Suppressor macrophage (primary cell): ENCODE results near the gene GALNT5.

Source experiments
- DNase-seq, 4 experiments: peaks; one replicate each; pipeline ENCODE4 v3.0.0-alpha.2; 2020 to 2022

Gene GALNT5

GRCh38 chr2:157292853-157293252 lies 35.3 kb downstream of the GALNT5 start:
- DNase-seq, result no peak

DNA sequence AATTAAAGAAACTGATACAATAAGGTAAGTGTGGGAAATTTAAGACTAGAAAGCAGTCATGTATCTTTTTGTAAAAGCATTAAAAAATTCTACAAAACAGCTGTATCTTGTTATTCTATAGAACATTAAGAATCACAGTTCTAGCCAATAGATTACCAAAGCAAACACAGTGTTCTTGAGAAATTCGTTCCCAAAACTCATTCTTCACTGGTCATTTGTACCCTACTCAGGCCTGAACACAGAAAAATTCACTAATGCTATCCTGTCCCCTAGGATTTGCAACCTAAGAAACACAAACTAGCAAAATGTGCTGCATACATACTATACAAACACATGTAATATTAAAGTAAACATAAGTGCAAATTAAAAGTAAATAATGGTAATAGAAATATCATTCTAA lies 39.0 kb downstream of the GALNT5 start:
- no peak for DNase-seq

DNA sequence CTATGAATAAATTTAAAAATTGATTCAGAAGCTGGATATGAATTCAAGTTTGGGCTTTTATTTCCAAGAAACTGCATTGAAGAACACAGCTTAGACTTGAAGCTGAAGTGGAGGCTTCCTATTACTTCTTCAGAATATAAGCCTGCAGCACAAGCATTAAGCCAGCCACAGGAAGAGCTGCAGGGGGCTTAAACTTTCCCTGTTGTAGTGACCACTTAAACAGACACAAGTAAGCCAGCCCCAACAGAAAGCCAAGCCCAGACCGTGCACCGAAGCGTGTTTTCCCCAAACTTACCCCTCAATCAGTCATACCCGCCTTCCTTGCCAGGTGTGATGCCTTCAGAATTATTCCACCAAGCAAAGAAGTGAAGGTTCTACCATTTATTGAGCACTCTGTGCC lies 39.5 kb downstream of the GALNT5 start:
- DNase-seq, result no peak

GRCh38 chr2:157301307-157301706 lies 43.8 kb downstream of the GALNT5 start:
- DNase-seq, result no peak

DNA sequence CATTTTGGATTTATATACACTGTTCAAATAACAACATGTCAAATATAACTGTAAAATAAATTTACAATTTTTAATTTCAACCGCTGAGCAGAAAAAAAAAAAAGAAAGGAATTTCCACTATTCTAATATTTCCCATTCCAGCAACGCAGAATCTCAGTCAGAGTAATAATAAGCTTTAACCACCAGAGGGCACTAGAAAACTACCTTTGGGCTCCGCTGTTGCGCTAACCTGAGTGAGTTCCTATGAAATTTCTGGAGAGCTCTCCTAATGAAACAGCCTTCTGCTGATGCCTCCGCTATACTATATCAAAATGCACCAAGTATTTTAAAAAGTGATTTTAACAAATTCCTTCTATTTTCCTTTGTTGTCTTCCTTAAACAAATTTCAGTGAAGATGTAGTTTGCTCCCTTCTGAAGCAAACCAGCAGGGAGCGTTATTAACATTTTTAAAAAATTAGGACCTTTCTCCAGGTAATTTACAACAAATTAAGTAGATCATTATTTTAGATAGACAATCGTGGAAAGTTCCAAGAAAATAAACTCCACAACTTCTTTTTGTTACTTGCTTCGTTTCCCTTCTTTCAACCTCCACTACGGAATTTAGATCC lies 45.1 kb downstream of the GALNT5 start:
- DNase-seq, result peak; percentile 62 to 87 (median 76)

DNA sequence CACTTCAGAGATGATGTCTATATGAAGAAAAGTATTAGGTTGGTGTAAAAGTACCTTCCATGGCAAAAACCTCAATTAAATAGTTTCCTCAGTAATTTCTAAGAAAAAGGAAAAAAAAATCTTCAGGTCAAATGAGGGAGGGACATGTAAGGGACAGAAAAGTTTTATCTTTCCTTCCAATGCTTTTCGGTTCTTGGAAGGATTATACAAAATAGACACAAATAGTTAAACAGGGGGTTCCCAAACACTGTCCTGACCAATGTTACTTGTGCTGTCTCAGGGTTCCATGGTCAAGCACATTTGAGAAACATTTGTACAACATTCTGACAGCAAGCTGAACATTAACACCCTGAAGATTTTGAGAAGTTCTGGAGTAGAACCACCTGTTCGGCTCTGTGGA lies 46.1 kb downstream of the GALNT5 start:
- DNase-seq, result no peak

GRCh38 chr2:157304811-157305722 lies 47.6 kb downstream of the GALNT5 start:
- DNase-seq, result no peak

- no peak for DNase-seq
Measured at GRCh38 chr2:157305723-157306110, 48.2 kb downstream of the GALNT5 start.

DNA sequence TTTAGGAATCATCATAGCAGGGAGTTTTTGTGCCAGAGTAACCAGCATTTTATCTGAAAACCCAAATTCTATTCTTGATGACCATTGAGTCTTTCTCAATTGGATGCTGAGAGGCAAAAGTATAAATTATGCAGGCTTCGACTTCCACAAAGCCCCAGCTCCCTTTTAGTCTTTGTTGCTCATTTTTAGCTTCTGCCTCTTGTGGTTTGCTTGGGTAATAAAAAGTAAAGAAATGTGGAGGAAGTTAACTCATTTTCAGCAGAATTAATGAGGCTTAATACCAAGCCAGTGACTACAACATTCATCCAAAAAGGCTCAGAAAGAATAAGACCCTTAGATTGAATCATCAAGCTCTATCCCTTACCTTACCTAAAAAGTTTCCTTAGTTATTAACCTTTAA lies 49.5 kb downstream of the GALNT5 start:
- DNase-seq, result peak in 3 of 4 experiments; percentile 8 to 37 (median 27)

GRCh38 chr2:157309878-157310277 lies 52.4 kb downstream of the GALNT5 start:
- no peak for DNase-seq

GRCh38 chr2:157311706-157312105 lies 54.2 kb downstream of the GALNT5 start:
- DNase-seq, result no peak

DNA sequence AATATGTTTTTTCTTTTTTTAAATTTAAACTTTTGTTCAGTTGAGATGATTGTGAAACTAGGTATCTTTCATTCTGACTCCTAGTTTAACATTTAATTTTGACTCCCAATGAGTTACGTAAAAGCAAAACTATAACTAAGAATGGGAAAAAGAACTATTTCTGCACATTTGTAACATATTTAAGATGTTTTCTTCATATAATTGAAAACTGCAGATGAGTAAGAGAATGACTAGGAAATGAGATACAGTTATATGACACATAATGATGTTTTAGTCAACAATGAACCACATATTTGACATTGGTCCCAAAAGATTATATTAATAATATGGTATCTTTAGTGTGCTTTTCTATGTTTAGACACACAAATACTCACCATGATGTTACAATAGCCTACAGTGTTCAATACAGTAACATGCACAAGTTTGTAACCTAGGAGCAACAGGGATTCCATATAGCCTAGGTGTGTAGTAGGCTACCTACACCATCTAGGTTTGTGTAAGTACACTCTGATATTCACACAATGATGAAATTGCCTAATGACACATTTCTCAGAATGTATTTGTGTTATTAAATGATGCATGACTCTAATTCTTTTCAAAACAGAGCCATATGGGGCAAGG lies 55.5 kb downstream of the GALNT5 start:
- no peak for DNase-seq

GRCh38 chr2:157315901-157316300 lies 58.4 kb downstream of the GALNT5 start:
- DNase-seq, result no peak

DNA sequence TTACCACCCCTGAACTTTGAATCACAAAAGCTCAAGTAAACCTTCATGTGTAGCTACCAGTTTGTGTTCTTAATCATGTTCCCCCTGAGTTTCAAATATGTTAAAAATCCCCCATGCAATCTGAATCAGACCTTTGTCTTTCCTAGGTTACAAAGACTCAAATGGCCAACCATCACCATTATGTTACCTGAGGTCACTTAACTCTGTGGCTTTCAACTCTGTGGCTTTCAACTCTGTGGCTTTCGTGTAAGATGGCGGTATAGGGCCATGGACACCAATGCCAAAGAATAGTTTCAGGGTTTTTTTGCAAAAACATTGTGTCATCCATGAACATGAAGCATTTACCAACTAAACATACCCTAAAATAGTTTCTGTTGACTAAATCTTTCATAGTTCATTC lies 61.4 kb downstream of the GALNT5 start:
- no peak for DNase-seq

DNA sequence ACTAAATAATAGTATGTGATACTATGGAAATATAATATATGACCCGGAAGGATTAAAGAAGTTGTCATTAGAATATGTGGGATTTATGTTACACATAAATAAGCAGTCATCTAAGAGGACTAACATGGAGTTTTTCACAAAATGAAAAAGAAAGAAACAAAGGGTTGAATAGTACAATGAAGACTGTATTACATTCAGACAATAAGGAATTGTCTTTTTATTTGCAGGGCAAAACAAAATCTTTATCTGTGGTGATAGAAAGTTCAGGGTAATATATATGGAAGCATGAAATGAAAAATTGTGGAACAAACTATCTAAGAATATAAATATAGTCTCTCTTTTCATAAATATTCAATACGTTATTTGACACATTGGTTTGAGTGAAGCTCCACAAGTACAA lies 62.3 kb downstream of the GALNT5 start:
- no peak for DNase-seq

- DNase-seq, result no peak
Measured at GRCh38 chr2:157320409-157320808, 62.9 kb downstream of the GALNT5 start.

GRCh38 chr2:157321466-157321865 lies 64.0 kb downstream of the GALNT5 start:
- peak; percentile 8 to 57 (median 52) for DNase-seq

DNA sequence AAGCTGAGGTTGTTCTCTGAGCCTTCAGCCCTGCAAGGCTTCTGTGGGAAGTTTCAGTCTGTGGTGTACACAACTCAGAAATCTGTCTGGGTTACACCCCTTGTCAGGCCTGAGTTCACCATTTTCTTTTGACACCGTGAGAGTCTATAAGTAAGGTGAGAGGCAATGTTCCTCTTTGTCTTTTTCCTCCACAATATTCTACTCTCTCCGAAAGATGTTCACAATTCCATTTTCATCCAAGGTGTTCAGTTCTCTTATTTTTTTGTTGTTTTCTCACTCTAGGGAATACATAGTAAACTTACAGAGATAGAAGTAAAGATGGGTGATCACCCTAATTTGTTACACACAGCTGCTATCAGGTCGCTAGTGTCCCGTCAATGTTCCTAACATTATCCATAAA lies 64.9 kb downstream of the GALNT5 start:
- no peak for DNase-seq

- DNase-seq, result no peak
Measured at GRCh38 chr2:157324331-157324843, 66.9 kb downstream of the GALNT5 start.

DNA sequence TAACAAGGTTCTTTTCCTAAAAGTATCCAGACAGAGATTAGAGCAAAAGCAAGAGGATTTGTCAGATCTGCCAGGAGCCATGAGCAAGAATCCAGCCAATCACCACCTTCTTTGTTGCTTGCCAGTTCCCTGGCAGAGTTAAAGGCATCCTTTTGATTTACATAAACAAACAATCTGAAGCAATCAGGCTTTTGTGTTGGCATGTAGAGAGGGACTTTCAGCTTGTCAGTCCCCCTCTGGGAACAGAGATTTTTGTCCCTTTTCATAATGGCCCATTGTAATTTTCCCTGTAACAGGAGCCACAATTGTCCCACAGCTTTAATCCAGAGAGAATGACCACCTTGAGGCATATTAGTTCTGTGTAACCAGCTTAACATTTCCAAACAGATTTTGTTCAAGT lies 68.3 kb downstream of the GALNT5 start, which contains the start of gene ERMN:
Gene ERMN (minus strand): TSS at position 39 of the 400 bp plus-strand sequence. CDS start 182 bp downstream, outside the sequence.
- no peak for DNase-seq

DNA sequence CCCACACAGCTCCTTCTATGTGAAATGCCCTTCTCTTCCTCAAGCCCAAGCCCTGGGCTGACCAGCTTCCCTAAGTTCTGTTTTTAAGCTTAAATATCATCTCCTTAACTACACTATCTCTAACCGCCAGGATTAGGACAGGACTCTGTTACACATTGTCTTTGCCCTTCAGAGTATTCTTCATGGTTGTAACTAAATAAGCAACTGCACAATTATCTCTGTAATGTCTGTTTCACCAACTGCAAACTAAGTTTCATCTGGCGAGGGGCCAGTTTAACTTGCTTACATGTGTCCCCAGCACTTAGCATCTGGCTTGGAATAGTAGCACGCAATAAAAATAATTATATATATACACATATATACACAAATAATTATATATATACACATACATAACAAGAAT lies 69.2 kb downstream of the GALNT5 start:
- DNase-seq, result peak in 3 of 4 experiments; percentile 12 to 14 (median 14)

DNA sequence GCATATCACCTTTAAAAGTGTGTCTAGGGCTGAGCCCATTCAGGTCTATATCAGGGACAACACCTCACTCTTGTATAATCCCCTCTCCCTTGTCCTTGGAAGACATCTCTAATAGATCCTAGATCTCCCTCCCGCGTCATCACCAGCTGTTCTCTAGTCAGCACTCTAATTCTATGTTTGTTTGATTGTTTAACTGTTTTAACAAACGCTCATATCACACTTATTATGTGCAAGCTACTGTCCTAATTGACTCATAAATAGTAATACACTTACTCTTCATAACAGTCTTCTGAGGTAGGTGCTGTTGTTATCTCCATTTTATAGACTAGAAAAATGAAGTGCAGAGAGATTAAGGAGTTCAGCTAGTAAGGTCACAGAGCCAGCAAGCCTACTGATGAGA lies 69.7 kb downstream of the GALNT5 start:
- no peak for DNase-seq
